K562 (cell line): ENCODE results near the gene SRSF1. TPM values are rescaled to one million over a fixed set of nuclear protein-coding genes. Genes with fewer than 3 reads are reported as not detected.

Experiments
- ATAC-seq: fragments of 200-7000 bp; cut with Tn5 transposase; 3 replicates; pipeline ENCODE4 v1.9.1; 2020; ENCODE audit warnings: moderate library complexity
- BruUV-seq: library from RNA; stranded (reverse); fragments of 400-500 nt; replicated peaks from 2 replicates; lab custom pipeline; 2021; lab: Mats Ljungman, UMichigan
- CTCF ChIA-PET: fragments of 300-600 bp; formaldehyde crosslinking; extraction: SDS; loops from one replicate; lab custom pipeline; 2021; ENCODE audit warnings: low intra/inter-chr PET ratio; lab: Yijun Ruan, JAX
- POLR2A ChIA-PET: fragments of 300-600, 350-650 bp; sonication (Branson Sonifier 250); formaldehyde crosslinking; extraction: SDS; loops from one replicate; lab custom pipeline; 2021; ENCODE audit warnings: antibody characterized with exemption, inconsistent platforms; lab: Yijun Ruan, JAX
- DNase-seq, 4 experiments: peaks; one replicate each; pipeline versions ENCODE4 v3.0.0 to v3.0.0-alpha.2; 2011 to 2018; ENCODE audit warnings: low spot score in 3 of 4, mixed read lengths in 3 of 4; ENCODE audit errors: extremely low read depth in 1 of 4
- FAIRE-seq: peaks from 2 replicates; lab custom pipeline; 2011; peaks lifted over from hg19 to GRCh38; lab: Jason Lieb, UNC
- H2AFZ ChIP-seq: 2 replicates; pipeline ENCODE4 v1.6.0; 2011; ENCODE audit warnings: low read depth, low read length, control low read depth, inconsistent platforms
- H3K27ac ChIP-seq: fragments of 200-600 bp; 3 replicates; pipeline ENCODE4 v1.8.0; 2011; ENCODE audit warnings: low read depth, mild to moderate bottlenecking, control low read depth, inconsistent platforms, low read length, moderate library complexity, mixed read lengths; ENCODE audit errors: extremely low read depth
- H3K27me3 ChIP-seq, 2 experiments: fragments of 300-600 bp in 1 of 2; 2 replicates in 1 of 2; 3 replicates in 1 of 2; pipeline versions ENCODE4 v1.6.0 to v1.8.0; 2011; ENCODE audit warnings: inconsistent platforms in 2 of 2, low read length in 2 of 2, mild to moderate bottlenecking in 1 of 2, mixed read lengths in 1 of 2, moderate library complexity in 1 of 2; ENCODE audit not compliant: control insufficient read depth in 2 of 2, insufficient read depth in 2 of 2
- H3K36me3 ChIP-seq: fragments of 300-600 bp; 3 replicates; pipeline ENCODE4 v1.8.0; 2011; ENCODE audit warnings: mild to moderate bottlenecking, low read length, inconsistent platforms; ENCODE audit not compliant: control insufficient read depth, insufficient read depth
- H3K4me1 ChIP-seq, 2 experiments: fragments of 200-600 bp in 1 of 2; replicated peaks in 1 of 2; 2 replicates in 1 of 2; 3 replicates in 1 of 2; pipeline versions ENCODE4 v1.5.1 to v1.8.0; 2011; ENCODE audit warnings: inconsistent platforms in 2 of 2, low read length in 2 of 2, mild to moderate bottlenecking in 1 of 2, mixed read lengths in 1 of 2, moderate library complexity in 1 of 2; ENCODE audit not compliant: control insufficient read depth in 2 of 2, insufficient read depth in 2 of 2
- H3K4me2 ChIP-seq: 2 replicates; pipeline ENCODE4 v1.6.1; 2011; ENCODE audit warnings: low read length, control low read depth, inconsistent platforms, mixed read lengths; ENCODE audit not compliant: insufficient read depth
- H3K4me3 ChIP-seq: fragments of 200-600 bp; sonication (generic), shearing (Covaris generic); 2 replicates; pipeline ENCODE4 v1.5.1; 2016; ENCODE audit warnings: control low read depth, inconsistent platforms
- H3K79me2 ChIP-seq: fragments of 200-600 bp; 3 replicates; pipeline ENCODE4 v1.8.0; 2011; ENCODE audit warnings: low read length, inconsistent platforms; ENCODE audit not compliant: control insufficient read depth, insufficient read depth
- H3K9ac ChIP-seq, 2 experiments: 2 replicates each; pipeline versions ENCODE4 v1.6.0 to v1.6.1; 2011; ENCODE audit warnings: low read depth in 2 of 2, low read length in 2 of 2, control low read depth in 1 of 2, inconsistent platforms in 1 of 2, mild to moderate bottlenecking in 1 of 2, mixed read lengths in 1 of 2; ENCODE audit not compliant: insufficient read depth in 1 of 2
- H3K9me1 ChIP-seq: one replicate; pipeline ENCODE4 v1.6.0; 2011; ENCODE audit warnings: inconsistent platforms, mild to moderate bottlenecking, low read length, moderate library complexity; ENCODE audit not compliant: control insufficient read depth, insufficient read depth
- H3K9me3 ChIP-seq: replicated peaks from 2 replicates; pipeline ENCODE4 v1.5.1; 2011; ENCODE audit warnings: low read depth, low read length, inconsistent platforms; ENCODE audit not compliant: control insufficient read depth, insufficient read depth
- H4K20me1 ChIP-seq: replicated peaks from 2 replicates; pipeline ENCODE4 v1.6.1; 2011; ENCODE audit warnings: low read length, inconsistent platforms, mixed read lengths; ENCODE audit not compliant: control insufficient read depth, insufficient read depth
- CREB1 ChIP-seq, 2 experiments: sonication (generic) in 1 of 2; formaldehyde crosslinking in 1 of 2; IDR thresholded peaks; 2 replicates each; pipeline versions ENCODE4 v1.6.1 to v1.8.0; 2012 to 2022; ENCODE audit warnings: inconsistent platforms in 1 of 2, mild to moderate bottlenecking in 1 of 2, missing genetic modification reagents in 1 of 2, moderate library complexity in 1 of 2
- DNMT1 ChIP-seq: fragments of 450-650 bp; IDR thresholded peaks from 2 replicates; pipeline ENCODE4 v1.6.1; 2016; ENCODE audit warnings: antibody characterized with exemption, mild to moderate bottlenecking
- POLR2H ChIP-seq: IDR thresholded peaks from 2 replicates; pipeline ENCODE4 v1.6.1; 2016; ENCODE audit warnings: missing genetic modification characterization, low read depth, mild to moderate bottlenecking, control low read depth, missing compliant biosample characterization, moderate library complexity
- SP2 ChIP-seq: IDR thresholded peaks from 2 replicates; pipeline ENCODE4 v1.6.1; 2011; ENCODE audit warnings: mild to moderate bottlenecking, low read depth, low read length, moderate library complexity; ENCODE audit not compliant: poor library complexity, severe bottlenecking; ENCODE audit errors: extremely low read depth
- ZNF316 ChIP-seq: fragments of 450-650 bp; IDR thresholded peaks from 2 replicates; pipeline ENCODE4 v1.6.1; 2016
- WGBS: fragments of 100-300 bp; shearing (Covaris generic); methylation state at CpG from one replicate; pipeline ENCODE4 v1.1.6; 2016; ENCODE audit warnings: low coverage, mixed read lengths; ENCODE audit not compliant: insufficient coverage; ENCODE audit errors: missing lambda C conversion rate; 5-methylcytosine and 5-hydroxymethylcytosine counted together
- in situ Hi-C: fragments of 300-500 bp; cut with MboI; formaldehyde crosslinking; loops from 4 replicates; pipeline ENCODE4 v1.15.0; 2018; ENCODE audit warnings: inconsistent platforms, mixed read lengths
- intact Hi-C: fragments of 100-400 bp; cut with micrococcal nuclease; formaldehyde crosslinking; loops from 2 replicates; pipeline ENCODE4 v1.14.2; 2022
- polyA plus RNA-seq, 8 experiments: library from polyadenylated mRNA; depleted of rRNA in 4 of 8; stranded (reverse) in 5 of 8; unstranded in 3 of 8; fragments of >200 nt; fragmentation: Nextera tagmentation in 2 of 8; fragmentation: Illumina TruSeq in 1 of 8; extraction: Ambion mirVana in 2 of 8; extraction: Trizol in 1 of 8; gene quantifications; 2 replicates each; pipeline versions ENCODE4 v1.2.1 to v1.2.3, GENCODE V29; 2011 to 2014; ENCODE audit warnings: inconsistent platforms in 1 of 8, missing spikeins in 1 of 8
- total RNA-seq, 7 experiments: library from RNA; depleted of rRNA in 6 of 7; stranded (reverse); fragments of >200 nt in 6 of 7; fragmentation: Illumina TruSeq in 2 of 7; extraction: Trizol in 2 of 7; gene quantifications; 2 replicates each; pipeline versions ENCODE4 v1.2.1 to v1.2.3, GENCODE V29; 2011 to 2021; ENCODE audit warnings: low replicate concordance in 1 of 7
- TF ChIP-seq, protein P1 (sequence below): fragments of 450-650 bp; IDR thresholded peaks from 2 replicates; pipeline ENCODE4 v1.7.1; 2018; ENCODE audit warnings: mild to moderate bottlenecking, low read depth; ENCODE audit not compliant: partially characterized antibody
- TF ChIP-seq, protein P2 (sequence below): sonication (generic); formaldehyde crosslinking; IDR thresholded peaks from 2 replicates; pipeline ENCODE4 v1.8.0; 2023; ENCODE audit warnings: mild to moderate bottlenecking, missing genetic modification reagents
- TF ChIP-seq, protein P3 (sequence below), 2 experiments: IDR thresholded peaks; 2 replicates each; pipeline ENCODE4 v1.6.1; 2012; ENCODE audit warnings: improper control_type of control experiment in 2 of 2, low read depth in 2 of 2, low read length in 2 of 2, borderline replicate concordance in 1 of 2

Gene SRSF1
- total and polyA plus RNA-seq, 9 of the 15 experiments (the other 6 are each of a cell fraction or from before 2014, with no cell fraction given), result 77.8 to 559 (median 442) TPM

DNA sequence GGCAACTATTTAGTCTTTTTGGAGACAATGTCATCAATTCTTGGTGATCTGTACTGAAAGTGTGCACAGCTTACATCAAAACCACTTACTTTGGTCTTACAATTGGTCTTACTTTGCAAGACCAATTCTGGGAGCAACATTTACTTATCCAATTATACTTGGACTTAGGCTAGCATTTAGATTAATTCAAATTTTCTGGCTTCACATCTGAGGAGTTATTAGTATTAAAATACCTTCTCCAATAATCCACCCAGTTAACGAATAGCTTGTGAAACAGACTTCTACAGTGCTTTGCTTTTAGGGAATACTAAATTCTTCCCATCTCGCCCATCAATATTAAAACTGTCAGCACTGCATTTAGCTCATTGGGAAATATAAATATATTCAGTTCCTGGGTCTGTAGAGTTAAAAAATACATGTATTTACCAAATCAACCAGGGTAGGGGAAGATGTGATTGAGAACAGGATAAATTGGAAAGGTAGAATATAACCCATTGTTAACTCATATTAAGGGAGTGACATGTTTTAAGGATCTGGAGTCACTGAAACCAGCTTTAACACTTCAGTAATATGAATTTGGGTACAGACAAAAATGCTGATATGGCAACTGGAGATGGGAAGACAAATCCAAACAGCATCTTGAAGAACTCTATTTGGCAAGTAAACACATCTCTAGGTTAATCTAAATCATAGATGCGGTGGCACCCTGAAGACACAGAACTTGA lies 9.8 kb downstream of the SRSF1 start:
- BruUV-seq, result no TSS peak
- in situ Hi-C loops (loop anchor here (5.0 kb wide), 1 partner anchor 145 kb away; the partner anchor contains the start of gene MRPS23), intact Hi-C loops (loop anchor here (5.0 kb wide), 2 partner anchors 90 to 115 kb away; no protein-coding TSS in a partner anchor)
- CTCF ChIA-PET, result no interaction called here
- 86% methylated on average over 3 of the region's 3 CpGs for WGBS
- Histone ChIP-seq H3K4me3 (no peak overlapping the region), H3K27ac (no peak overlapping the region), H3K9ac (no peak overlapping the region), H3K36me3 (peaks cover 48% of the 10 kb centered on the region), H3K9me3 (no peaks in the 10 kb centered on the region), H3K79me2 (peaks cover 10% of the 10 kb centered on the region; the same call in 2 of the 3 replicates), H3K4me2 (no peak overlapping the region), H4K20me1 (peaks cover 7% of the 10 kb centered on the region; the same call in 1 of the 2 replicates), H3K27me3 (no peaks in the 10 kb centered on the region), H3K4me1 (peaks cover 2 to 20% of the 10 kb centered on the region in 2 experiments; a peak in 4 of 5 replicates), H3K9me1 (peaks cover 3% of the 10 kb centered on the region), H2AFZ (no peak overlapping the region)
- FAIRE-seq, result no peak
- ATAC-seq, result no peak
- DNase-seq, result no peak
- POLR2A ChIA-PET, result interaction anchor here (0.6 to 7.6 kb wide), 12 partner anchors 8 to 147 kb away, joined by 3 to 82 read pairs (median 6); partner anchors contain the start of genes DYNLL2, MRPS23, SRSF1 and VEZF1
- TF ChIP-seq CREB1 (IDR thresholded peaks at IDR 0.05) (no peak), CREB1 (CRISPR knock-in tag; IDR thresholded peaks at IDR 0.05) (no peak), ZNF316 (peak; percentile 85), POLR2H (tag) (peak; percentile 42), SP2 (no peak), DNMT1 (no peak)
- TF ChIP-seq, protein P1, sequence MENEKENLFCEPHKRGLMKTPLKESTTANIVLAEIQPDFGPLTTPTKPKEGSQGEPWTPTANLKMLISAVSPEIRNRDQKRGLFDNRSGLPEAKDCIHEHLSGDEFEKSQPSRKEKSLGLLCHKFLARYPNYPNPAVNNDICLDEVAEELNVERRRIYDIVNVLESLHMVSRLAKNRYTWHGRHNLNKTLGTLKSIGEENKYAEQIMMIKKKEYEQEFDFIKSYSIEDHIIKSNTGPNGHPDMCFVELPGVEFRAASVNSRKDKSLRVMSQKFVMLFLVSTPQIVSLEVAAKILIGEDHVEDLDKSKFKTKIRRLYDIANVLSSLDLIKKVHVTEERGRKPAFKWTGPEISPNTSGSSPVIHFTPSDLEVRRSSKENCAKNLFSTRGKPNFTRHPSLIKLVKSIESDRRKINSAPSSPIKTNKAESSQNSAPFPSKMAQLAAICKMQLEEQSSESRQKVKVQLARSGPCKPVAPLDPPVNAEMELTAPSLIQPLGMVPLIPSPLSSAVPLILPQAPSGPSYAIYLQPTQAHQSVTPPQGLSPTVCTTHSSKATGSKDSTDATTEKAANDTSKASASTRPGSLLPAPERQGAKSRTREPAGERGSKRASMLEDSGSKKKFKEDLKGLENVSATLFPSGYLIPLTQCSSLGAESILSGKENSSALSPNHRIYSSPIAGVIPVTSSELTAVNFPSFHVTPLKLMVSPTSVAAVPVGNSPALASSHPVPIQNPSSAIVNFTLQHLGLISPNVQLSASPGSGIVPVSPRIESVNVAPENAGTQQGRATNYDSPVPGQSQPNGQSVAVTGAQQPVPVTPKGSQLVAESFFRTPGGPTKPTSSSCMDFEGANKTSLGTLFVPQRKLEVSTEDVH, result peak; percentile 18
- TF ChIP-seq, protein P2, sequence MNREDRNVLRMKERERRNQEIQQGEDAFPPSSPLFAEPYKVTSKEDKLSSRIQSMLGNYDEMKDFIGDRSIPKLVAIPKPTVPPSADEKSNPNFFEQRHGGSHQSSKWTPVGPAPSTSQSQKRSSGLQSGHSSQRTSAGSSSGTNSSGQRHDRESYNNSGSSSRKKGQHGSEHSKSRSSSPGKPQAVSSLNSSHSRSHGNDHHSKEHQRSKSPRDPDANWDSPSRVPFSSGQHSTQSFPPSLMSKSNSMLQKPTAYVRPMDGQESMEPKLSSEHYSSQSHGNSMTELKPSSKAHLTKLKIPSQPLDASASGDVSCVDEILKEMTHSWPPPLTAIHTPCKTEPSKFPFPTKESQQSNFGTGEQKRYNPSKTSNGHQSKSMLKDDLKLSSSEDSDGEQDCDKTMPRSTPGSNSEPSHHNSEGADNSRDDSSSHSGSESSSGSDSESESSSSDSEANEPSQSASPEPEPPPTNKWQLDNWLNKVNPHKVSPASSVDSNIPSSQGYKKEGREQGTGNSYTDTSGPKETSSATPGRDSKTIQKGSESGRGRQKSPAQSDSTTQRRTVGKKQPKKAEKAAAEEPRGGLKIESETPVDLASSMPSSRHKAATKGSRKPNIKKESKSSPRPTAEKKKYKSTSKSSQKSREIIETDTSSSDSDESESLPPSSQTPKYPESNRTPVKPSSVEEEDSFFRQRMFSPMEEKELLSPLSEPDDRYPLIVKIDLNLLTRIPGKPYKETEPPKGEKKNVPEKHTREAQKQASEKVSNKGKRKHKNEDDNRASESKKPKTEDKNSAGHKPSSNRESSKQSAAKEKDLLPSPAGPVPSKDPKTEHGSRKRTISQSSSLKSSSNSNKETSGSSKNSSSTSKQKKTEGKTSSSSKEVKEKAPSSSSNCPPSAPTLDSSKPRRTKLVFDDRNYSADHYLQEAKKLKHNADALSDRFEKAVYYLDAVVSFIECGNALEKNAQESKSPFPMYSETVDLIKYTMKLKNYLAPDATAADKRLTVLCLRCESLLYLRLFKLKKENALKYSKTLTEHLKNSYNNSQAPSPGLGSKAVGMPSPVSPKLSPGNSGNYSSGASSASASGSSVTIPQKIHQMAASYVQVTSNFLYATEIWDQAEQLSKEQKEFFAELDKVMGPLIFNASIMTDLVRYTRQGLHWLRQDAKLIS (CRISPR knock-in tag), result 0 out of 2 replicates have a peak, but pooled peaks have one; percentile 40
- TF ChIP-seq, protein P3, sequence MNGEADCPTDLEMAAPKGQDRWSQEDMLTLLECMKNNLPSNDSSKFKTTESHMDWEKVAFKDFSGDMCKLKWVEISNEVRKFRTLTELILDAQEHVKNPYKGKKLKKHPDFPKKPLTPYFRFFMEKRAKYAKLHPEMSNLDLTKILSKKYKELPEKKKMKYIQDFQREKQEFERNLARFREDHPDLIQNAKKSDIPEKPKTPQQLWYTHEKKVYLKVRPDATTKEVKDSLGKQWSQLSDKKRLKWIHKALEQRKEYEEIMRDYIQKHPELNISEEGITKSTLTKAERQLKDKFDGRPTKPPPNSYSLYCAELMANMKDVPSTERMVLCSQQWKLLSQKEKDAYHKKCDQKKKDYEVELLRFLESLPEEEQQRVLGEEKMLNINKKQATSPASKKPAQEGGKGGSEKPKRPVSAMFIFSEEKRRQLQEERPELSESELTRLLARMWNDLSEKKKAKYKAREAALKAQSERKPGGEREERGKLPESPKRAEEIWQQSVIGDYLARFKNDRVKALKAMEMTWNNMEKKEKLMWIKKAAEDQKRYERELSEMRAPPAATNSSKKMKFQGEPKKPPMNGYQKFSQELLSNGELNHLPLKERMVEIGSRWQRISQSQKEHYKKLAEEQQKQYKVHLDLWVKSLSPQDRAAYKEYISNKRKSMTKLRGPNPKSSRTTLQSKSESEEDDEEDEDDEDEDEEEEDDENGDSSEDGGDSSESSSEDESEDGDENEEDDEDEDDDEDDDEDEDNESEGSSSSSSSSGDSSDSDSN (IDR thresholded peaks at IDR 0.05; ENCODE audit: borderline replicate concordance in 1 of 2, low read depth in 2 of 2, low read length in 2 of 2), result no peak
